ENCODE results near the gene PROSER2.
"Not testable (repeated sequence)": the region's sequence is repeated elsewhere in the genome, so short reads cannot be mapped to it uniquely, and the experiment has no call there.

The PROSER2 gene

DNA sequence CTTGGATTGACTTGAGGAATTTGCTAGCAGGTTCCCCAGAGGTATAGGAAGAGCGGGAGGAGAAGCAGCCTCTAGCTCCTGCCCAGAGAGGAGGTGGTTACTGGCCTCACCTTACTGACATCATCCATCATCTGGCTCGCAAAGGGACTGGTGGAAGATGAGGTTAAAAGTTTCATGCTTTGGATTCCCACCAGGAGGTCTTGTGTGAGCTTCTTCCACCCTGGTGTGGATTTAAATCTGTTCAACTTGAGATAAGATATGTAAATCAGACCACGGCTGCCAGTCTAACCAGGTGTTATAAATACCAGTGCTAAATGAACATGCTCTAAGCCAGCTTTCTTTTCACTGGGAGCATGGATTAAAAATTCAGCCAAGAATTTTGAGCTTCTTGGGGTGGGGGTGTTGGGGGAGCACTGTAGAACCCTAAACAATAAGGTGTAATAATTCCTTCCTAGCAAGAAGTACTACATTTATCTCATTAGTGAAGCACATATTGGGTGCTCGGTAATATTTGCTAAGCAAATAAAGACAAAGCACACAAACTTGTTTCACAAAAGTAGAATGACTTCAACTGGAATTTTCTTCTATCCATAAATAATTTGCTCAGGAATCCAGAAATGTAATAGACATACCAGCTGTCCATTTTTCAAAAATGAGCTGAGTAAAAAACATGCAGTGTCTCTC, 7.8 kb downstream of the PROSER2 start:
- in situ Hi-C loops (cut with HindIII; ENCODE audit: low sequenced_read_pairs): no loop called here

DNA sequence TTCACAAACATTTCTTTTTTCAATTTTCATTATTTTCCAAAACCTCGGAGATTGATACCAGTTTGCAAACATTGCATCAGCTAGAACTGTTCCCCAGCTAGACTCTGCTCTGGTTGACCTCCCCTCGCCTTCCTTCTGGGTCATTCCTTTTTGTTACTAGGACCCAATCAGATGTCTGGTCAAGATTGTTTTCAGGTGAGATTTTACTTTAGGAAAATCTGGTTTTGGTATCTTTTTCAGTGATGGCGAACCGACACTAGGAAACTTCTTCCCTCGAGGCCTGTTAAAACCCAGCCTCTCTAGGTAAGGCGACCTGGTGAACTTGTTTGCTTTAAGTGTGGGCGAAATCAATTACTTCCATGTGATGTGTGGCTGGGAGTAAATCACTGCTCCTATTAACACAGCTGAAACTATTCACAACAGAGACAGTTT, 8.4 kb downstream of the PROSER2 start:
- in situ Hi-C loops (cut with HindIII; ENCODE audit: low sequenced_read_pairs): no loop called here

DNA sequence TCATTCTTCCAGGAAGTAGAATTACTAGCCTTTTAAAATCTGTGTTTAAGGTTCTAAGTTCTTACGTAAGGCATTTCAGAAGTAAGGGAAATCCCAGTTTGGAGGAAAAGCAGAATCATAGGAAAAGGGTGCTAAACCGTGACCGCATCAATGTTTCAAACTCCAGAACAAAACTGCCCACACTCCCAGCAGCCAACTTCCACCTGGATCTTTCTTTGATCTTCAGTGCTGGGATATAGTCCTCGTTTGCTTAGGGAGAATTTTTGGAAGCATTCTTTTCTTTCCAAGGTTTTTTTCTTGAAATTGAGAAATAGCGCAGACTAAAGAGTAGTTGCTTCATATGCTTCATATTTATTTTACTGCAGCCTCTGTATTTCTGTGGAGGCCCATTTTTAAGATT, 8.9 kb downstream of the PROSER2 start:
- in situ Hi-C loops (cut with HindIII; ENCODE audit: low sequenced_read_pairs): no loop called here

DNA sequence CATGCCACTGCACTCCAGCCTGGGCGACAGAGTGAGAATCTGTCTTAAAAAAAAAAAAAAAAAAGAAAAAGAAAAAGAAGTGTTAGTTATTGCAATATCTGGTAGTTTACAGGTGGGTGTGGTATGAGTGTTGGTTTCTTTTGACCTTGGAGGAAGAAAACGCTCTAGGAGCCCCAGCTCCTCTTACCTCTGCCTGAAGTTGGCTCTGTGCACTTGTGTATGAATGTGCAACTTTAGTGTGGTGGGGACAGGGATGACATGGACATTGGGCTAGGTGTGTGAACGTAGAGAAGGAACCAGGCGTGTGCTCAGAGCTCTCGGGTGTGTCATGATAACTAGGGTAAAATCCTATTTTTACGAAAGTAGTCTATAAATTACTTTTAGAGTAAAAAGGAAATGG, 11.9 kb downstream of the PROSER2 start:
- in situ Hi-C loops (cut with HindIII; ENCODE audit: low sequenced_read_pairs): no loop called here

DNA sequence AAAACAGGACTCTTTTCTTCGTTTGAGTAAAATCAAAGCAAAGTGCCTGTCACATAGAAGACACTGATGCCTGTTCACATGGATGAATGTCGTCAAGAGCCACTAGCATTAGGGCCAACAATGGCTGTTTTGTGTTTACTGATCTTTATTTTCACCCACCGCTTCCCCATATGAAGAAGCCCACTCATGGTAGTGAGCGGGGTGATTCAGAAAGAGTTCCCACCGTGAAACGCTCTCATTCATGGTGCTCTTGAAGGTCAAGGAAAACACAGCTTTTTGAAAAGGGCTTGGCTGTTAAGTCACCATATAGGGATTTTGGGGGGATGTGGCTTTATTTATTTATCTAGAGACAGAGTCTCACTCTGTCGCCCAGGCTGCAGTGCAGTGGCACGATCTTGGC, 12.5 kb downstream of the PROSER2 start:
- in situ Hi-C loops (cut with HindIII; ENCODE audit: low sequenced_read_pairs): no loop called here

DNA sequence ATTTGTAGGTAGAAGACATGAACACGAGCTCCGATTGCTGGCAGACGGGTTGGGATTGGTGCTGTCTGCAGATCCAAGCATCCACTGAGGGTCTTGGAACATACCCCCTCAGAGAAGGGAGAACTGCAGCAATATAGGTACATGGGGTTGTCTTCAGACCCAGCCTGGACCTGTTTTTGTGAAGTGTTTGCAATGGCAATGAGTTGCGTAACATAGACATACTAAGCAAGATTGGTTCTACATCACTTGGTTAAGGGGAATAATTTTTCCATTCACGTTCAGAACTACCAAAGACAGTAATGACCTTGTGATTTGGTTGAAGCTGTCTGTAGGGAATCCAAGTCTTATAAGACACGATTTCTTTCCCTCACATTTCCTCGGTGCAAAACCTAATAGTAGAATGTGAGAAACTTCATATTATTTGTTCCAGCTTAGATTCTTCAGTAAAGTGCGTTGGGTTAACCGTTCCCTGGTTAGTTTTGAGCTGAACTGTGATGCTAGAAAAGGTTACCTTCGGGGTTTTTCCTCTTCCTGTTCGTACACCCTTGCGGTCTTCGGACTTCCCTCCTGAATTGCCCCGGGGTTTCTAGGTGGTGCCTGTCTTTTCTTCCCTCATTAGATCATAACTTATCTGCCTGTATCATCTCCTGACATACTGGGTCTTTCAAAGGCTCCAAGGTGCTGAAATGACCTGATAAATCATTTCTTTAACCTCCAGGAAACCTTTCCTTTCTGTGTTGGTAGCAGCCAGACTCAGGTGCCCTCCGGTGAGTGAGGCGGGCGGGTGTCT, 14.4 kb downstream of the PROSER2 start:
- in situ Hi-C loops (cut with HindIII; ENCODE audit: low sequenced_read_pairs): no loop called here

DNA sequence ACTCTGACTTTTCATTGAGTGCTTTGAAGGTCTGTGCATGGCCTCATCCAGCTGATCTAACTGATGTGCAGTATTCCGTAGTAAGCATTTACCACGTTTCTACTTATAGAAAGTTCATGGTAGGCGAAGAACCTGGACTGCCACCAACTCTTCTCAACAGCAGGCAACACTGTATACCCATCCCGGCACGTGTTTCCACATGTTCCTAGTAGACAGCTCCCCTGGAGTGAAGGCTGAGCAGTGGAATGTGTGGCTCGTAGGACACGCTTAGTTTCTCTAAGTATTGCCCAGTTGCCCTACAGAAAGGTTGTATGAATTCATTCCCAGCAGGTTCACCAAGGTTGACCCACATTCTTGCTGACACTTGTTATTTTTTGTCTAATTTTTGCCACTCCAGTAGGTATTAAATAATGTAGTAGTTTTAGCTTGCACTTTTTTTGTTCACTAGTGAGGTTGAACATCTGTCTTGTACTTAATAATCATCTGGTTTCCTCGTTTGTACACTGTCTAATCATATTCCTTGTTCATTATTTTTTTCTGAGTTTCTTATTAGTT, 15.2 kb downstream of the PROSER2 start:
- in situ Hi-C loops (cut with HindIII; ENCODE audit: low sequenced_read_pairs): no loop called here

DNA sequence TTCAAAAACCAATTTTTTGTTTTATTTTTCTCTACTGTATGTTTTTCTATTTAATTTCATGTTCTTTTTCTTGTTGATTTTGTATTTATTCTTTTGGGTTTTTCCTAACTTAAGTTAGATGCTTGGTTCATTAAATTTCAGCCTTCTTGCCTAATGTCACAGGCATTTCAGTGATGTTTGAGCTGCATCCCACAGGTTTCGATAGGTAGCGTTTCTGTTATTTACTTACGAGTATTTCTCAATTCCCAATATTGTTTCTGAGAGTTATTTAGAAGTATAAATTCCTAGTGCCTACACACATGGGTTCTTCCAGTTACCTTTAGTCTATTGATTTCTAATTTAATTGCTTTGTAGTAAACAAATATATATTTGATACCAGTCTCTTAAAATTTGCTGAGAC, 18.2 kb downstream of the PROSER2 start:
- in situ Hi-C loops (cut with HindIII; ENCODE audit: low sequenced_read_pairs): no loop called here

DNA sequence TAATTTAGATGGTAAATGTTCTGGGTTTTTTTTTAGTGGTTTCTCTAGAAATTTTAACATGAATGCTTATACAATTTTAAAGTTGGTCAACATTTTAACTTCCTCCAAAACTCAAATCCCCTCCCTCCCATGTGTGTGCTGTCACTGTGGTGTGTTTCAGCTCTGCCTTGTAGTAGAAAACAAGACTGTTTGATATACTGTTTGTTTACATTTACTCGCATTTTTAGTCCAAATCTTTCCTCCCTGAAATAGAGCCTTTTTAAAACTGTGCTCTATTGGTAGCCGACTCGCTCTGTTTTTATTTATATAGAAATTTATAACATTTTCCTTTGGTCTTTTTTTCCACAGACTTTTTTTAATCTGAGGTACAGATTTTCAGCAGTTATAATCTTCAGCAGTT, 19.3 kb downstream of the PROSER2 start:
- in situ Hi-C loops (cut with HindIII; ENCODE audit: low sequenced_read_pairs): no loop called here

DNA sequence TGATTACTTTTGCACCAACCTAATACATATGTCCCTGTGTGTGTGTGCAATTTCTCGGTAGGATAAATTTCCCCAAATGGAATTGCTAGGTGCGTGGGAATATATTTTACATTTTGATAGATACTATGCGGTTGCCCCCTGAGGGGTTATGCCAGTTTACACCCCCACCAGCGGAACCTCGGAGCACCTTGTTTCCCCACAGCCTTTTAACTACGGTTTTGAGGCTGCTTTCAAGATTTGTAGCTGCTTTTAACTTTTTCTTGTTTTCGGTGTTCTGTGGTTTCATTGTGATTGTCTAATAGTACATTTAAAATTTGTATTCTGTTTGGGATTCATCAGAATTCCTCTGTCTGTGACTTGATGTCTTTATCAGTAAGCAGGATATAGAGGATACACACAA, 22.0 kb downstream of the PROSER2 start:
- in situ Hi-C loops (cut with HindIII; ENCODE audit: low sequenced_read_pairs): no loop called here

DNA sequence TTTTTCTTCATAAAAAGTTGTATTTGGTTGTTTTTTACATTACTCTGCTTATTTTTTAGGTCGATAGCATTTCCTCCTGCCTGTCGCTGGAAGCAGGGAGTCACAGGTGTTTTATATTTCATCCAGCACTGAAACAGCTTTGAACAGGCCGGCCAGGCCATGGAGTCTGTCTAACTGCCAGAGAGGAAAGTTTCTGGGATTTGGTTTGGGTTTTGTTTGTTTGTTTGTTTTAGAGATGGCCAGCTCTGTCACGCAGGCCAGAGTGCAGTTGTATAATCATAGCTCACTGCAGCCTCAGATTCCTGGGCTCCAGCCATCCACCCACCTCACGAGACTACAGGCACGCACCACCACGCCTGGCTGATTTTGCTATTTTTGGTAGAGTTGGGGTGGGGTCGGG, 23.4 kb downstream of the PROSER2 start:
- in situ Hi-C loops (cut with HindIII; ENCODE audit: low sequenced_read_pairs): no loop called here

DNA sequence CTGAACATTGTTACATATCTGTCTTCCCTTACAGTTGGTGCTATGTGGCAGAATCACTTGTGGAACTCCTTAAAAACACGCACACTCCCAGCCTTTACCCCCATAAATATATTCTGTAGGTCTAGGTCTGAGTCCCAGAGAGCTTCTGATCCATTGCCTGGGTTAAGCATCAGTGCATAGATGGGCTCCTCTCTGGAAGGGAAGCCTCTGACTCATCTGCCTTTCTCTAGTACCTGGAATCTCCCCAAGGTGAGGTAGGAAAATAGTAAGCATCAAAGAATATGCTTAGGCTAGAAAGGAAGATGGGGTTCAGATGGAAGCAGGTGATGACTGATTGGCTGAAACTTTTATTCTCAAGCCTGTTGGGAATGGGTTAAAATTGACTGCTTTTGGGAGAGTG, 26.1 kb downstream of the PROSER2 start:
- in situ Hi-C loops (cut with HindIII; ENCODE audit: low sequenced_read_pairs): no loop called here

DNA sequence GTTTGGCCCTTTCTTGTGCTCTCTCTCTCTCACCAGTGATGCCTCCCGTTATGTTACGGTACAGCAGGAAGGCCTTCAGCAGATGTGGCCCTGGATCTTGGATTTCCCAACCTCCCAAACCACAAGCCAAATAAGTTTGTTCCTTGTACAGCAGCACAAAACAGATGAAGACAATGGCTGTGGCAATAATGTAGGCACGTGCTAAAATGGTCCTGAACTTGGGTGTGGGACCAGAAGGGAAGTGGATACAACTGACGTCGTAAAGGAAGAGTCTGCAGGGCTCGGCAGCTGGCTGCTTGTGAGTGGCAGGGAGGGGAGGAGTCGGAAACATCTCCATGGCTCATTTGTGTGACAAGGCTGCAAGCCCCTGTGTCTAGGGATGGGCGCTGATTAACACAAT, 26.8 kb downstream of the PROSER2 start:
- in situ Hi-C loops (cut with HindIII; ENCODE audit: low sequenced_read_pairs): no loop called here

DNA sequence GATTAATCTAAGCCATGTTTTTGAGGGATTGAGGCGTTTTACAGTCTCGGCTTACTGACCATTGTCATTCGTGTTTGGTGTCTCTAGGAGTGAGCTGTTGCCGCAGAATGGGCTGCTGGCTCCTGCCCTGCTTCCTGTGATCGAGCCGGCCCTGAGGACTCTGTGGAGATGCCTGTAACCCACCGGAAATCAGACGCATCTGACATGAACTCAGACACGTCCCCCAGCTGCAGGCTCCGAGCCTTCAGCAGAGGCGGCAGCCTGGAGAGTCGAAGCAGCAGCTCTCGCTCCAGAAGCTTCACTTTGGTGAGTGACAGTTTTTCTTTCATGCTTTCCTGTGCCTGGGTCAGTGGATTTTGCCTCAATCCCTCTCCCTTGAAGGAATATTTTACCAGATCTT, 28.8 kb downstream of the PROSER2 start:
- in situ Hi-C loops (cut with HindIII; ENCODE audit: low sequenced_read_pairs): no loop called here

DNA sequence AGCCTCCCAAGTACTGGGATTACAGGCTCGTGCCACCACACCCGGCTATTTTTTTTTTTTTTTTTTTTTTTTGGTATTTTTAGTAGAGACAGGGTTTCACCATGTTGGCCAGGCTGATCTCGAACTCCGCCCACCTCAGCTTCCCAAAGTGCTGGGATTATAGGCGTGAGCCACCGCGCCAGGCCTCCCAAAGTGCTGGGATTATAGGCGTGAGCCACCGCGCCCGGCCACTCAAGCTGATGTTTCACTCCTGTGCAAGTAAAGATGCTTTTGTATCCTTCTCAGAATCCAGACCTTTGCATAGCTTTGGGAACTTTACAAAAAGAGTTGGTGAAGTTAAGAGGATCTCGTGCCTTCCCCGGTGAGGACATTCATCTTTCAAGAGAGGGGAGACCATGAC, 29.5 kb downstream of the PROSER2 start:
- in situ Hi-C loops (cut with HindIII; ENCODE audit: low sequenced_read_pairs): not testable (repeated sequence)

DNA sequence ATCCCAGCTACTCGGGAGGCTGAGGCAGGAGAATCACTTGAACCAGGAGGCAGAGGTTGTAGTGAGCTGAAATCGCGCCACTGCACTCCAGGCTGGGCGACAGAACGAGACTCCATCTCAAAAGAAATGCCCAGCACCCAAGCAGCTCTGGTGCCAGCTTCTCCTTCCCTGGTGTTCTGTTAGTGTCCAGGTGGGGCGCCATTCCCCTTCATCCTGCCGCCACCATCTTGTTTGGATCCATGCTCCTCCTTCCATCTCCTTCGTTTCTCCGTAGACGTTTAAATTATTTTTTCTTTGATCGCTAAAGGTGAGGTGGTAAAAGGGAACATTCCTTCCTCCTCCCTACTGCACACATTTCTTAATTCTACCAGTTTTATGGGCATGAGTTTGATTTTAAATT, 30.3 kb downstream of the PROSER2 start:
- in situ Hi-C loops (cut with HindIII; ENCODE audit: low sequenced_read_pairs): no loop called here

DNA sequence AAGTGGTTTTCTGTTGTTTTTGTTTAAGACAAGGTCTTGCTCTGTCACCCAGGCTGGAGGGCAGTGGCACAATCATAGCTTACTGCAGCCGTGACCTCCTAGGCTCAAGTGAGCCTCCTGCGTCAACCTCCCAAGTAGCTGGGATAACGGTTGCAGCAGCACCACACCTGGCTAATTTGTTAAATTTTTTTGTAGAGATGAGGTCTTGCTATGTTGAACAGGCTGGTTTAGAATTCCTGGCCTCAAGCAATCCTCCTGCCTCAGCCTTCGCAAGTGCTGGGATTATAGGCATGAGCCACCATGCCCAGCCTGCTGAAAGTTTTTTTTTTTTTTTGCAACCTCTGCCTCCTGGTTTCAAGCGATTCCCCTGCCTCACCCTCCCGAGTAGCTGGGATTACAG, 31.1 kb downstream of the PROSER2 start:
- in situ Hi-C loops (cut with HindIII; ENCODE audit: low sequenced_read_pairs): no loop called here

DNA sequence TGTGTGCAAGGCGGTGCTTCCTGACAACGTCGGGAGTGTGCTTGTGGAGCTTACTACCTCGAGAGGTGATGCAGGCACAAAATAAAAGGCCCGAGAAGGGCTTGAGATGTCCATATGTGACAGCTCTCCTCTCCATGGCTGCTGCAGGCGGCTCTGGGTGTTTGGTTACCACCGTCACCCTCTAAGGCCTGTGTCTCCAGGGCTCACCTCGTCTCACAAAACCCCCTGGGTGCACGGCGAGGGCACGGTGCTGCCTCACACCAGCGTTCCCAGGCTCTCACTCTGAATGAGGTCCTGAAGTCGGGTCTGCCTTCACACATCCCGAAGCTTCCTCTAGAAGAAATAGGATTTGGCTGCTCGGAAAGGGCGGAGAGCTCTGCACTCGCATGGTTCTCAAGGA, 32.9 kb downstream of the PROSER2 start:
- in situ Hi-C loops (cut with HindIII; ENCODE audit: low sequenced_read_pairs): no loop called here

DNA sequence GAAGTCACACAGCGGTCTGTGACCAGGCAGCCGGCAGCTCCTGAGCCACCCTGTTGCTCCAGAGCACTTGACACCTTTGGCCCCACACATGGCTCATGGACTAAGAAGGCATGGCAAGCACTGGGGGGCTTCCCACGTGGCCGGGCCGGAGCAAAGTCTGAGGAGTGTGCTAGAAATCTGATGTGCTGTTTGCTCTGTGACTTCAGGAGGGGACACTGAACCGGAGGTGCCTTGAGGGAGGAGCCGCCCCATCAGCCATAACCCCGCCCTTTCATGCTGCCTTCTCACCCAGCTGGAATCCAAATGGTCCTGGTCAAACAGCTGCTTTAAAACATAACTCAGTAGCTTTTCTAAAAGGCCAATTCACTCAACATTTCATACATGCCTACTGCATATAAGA, 33.5 kb downstream of the PROSER2 start:
- in situ Hi-C loops (cut with HindIII; ENCODE audit: low sequenced_read_pairs): no loop called here

DNA sequence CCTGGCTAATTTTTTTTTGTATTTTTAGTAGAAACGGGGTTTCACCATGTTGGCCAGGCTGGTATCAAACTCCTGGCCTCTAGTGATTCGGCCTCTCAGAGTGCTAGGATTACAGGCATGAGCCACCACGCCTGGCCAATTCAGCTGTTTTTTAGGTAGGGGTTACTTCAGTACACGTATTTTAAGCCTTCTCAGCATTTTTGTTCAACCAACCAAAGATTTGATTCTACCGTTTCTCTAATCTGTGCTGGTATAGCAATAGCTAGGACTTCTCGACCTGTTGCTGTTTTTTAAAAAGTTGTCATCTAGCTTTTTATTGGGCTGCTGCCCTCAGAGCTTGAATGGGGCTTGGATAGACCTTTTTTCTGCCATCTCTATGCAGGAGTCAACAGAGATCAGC, 34.9 kb downstream of the PROSER2 start:
- in situ Hi-C loops (cut with HindIII; ENCODE audit: low sequenced_read_pairs): no loop called here

DNA sequence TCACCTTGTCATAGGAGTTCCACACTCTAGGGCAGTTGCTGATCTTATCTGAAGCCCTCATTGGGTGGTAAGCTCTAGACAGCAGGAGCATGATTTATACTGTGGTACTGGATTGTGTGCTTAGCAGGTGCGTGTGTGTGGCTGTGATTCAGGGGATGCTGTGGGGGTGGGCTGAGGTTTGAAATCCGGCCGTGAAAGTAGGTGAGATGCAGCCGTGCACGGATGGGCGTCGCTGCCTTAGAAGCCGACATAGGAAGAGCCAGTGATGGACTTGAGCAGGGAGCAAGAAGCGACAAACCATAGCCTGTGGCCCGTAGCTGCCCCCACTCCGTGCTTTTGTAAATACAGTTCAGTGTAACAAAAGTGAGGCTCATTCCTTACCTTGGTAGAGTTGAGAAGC, 38.2 kb downstream of the PROSER2 start:
- in situ Hi-C loops (cut with HindIII; ENCODE audit: low sequenced_read_pairs): no loop called here

DNA sequence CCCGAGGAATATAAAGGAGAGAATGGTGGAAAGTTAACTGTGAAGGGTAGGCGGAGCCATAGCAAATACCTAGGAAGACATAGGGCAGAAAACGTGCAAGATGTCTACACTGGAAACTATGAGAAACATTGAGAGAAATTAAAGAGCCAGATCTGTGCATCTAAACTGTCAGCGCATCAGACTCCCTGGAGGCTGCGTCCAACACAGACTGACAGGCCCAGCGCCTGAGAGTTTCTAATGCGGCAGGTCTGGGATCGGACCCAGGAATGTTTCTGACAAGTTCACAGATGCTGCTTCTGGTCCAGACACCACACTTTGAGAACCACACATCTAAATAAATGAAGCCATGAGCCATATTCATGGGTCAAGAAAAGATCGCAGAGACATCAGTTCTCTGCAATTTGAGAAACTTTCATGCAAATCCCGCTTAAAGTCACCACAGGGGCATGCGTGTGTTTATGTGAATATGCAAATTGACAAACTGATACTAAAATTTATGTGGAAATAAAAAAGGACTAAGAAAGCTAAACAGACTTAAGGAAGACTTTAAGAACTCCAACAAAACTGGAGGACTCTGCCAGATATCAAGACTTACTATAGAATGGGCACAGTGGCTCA, 38.8 kb downstream of the PROSER2 start:
- in situ Hi-C loops (cut with HindIII; ENCODE audit: low sequenced_read_pairs): no loop called here
